Kasumi-1 (cell line): ENCODE results near the gene LILRA6.
"Not testable (repeated sequence)": the region's sequence is repeated elsewhere in the genome, so short reads cannot be mapped to it uniquely, and the experiment has no call there.

Experiments
- DNase-seq, 2 experiments: peaks; one replicate each; lab custom pipeline; 2025; lab: John Stamatoyannopoulos, UW

The LILRA6 gene

GRCh38 chr19:54242646-54243045 lies at the start of gene LILRA6:
LILRA6 (minus strand) TSS chr19:54242790.
- DNase-seq, result not testable (repeated sequence)

DNA sequence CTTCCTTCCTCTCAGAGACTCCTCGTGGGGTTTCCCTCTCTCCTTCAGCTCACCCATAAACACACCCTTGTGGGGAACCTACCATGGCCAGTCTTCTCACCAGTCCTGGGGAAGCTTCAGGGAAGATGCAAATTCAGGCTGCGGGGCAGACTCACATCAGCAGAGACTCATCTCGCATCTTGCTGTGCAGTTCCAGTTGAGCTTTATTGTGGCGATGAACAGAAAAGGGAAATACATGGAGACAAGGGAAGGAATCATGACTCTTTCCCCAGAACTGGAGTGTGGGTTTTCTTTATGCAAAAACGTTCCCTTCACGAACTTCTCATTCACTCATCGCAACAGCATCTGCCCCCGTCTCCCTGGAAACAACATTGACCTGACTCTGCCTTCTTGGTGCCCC lies 46.6 kb upstream of the LILRA6 start:
- not testable (repeated sequence) for DNase-seq

GRCh38 chr19:54287456-54287855 lies 44.9 kb upstream of the LILRA6 start:
- no peak for DNase-seq

DNA sequence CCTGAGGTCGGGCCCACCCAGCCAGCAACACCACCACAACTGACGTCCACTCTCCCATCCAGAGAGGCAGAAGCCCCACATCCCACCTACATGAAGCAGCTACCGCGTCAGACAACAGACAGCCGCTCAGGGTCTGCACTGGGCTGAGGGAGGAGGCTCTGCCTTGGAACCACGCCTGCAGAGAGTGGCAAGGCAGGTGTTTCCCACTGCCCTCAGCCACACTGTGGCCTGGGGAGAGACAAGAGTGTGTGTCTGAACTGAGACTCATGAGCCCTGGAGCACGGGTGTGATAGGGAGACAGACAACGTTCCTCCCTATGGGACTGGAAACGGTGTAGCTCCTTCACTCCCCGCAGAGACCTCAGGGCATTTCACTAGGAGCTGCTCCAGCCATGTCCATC lies 43.7 kb upstream of the LILRA6 start:
- not testable (repeated sequence) for DNase-seq

DNA sequence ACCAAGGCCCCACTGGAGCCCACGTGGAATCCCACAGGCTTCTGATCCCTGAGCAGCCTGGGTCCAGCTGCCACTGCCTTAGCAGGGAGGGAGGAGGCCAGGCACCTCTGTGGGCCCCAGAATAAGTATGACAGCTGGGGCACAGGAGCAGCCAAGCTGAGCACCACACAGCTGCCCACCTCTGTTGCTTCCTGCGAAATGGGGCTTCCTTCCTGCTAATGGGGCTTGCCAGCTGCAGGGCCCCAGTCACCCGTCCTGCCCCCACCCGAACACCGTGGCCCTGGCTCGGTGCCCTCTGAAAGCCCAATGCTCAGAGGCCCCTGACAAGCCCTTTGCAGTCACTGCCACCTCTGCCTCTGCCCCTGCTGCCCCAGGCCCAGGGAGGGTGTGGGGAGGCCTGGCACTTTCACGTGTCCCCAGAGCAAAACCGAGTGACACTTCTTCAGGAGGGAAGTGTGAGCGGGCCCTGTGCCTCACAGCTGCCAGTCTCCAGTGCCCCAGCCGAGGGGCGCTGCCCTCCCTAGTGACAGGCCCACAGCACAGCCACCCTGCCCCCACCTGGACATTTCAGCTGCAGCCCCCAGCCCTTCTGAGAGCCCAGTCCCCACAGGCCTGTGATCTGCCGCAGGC lies 43.0 kb upstream of the LILRA6 start:
- not testable (repeated sequence) for DNase-seq

GRCh38 chr19:54282686-54283470 lies 40.3 kb upstream of the LILRA6 start:
- DNase-seq, result peak; percentile 15 to 23

DNA sequence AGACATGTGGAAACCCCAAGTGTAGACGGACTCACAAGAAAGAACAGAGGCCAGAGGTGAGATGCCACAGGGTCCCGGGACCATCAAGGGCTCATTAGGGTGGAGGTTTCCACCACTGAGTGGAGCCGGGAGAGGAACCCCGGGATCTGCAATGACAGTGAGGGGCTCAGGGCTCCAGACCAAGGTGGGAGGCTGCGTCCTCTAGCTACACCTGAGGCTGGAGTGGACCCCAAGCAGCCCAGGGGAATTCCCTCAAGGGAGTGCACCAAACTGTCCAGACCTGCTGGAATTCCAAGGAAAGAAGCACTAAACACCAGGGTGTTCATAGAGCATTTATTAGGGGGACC lies 39.1 kb upstream of the LILRA6 start:
- not testable (repeated sequence) for DNase-seq

DNA sequence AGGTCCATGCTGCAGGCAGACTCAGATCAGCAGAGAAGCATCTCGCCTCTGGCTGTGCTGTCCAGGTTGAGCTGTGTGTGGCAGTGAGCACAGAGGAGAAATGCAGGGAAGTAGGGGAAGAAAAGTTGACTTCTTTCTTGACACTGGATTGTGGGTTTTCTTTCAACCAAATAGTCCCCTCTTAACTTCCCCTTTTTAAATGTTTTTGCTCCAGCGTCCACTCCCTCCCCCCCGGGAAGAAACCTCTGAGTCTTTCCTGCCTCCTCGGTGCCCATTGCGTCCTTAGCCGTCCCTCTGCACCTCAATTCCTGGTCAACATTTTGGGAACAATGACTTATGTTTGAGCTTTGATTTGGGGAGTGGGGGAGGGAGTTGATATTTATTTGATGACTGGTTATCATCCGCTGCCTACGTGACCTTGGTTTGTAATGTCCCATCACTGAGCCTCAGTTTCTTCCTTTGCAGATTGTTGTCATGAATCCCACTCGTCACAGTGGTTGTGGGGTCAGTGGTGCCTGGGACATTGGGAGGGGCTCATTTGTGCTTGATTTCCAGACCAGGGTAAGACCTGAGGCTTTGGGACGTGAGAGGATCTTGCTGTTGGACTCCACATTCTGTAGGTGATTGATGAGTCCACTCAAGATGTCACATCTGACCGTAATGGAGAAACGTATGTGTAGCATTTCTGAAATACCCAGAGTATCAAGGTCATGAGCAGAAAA lies 38.6 kb upstream of the LILRA6 start, which contains the start of gene LILRB2:
Gene LILRB2, minus strand, starts transcription at position 104 of the 722 bp plus-strand sequence. CDS start 614 bp downstream, outside the sequence.
- peak; percentile 74 to 76 for DNase-seq

DNA sequence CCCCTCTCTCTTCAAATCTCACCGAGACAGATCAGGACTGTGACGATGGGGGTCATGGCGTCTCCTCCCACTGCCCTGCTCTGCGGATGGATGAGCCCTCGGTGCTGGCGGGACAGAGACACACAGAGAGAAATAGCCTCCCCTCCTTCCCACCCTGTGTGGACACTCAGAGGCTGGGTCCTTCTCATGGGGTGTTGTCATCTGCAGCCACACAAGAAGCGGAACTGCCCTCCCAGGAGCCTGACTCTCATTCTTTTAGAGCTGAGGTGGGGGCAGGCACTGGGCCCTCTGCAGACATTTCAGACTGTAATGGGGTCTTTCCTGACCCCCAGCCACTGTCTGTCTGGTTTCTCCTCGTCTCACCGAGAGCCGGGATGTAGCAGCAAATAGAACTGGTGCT lies 37.9 kb upstream of the LILRA6 start:
- not testable (repeated sequence) for DNase-seq

GRCh38 chr19:54280025-54280424 lies 37.4 kb upstream of the LILRA6 start:
- DNase-seq, result not testable (repeated sequence)

GRCh38 chr19:54279406-54279962 lies 36.9 kb upstream of the LILRA6 start:
- no peak for DNase-seq

DNA sequence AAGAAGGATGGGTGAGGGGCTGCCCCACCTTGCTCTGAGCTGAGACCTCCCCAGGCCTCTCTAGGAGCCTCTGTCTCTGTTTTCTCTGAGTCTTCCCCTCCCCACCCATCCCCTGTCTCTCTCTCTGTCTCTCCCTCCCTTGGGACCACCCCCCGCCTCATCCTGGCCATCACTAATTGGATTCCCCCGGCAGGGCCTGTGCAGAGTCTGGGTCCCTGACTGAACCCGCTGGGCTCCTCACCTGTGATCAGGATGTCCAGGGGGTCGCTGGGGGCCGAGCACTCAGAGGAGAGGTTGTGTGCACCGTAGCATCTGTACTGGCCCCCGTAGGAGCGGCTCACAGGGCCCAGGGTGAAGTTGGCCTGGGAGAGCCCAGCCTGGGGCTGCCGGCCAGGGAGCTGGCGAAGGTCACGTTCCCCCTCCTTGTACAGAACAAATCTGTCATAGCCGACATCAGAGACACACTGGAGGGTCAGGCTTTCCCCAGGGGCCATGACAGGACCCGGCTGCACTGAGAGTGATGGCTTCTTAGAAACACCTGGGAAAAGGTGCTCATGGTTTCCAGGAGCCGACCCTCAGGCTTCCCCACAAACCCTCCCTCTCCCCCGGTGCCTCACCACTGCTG lies 36.1 kb upstream of the LILRA6 start:
- DNase-seq, result not testable (repeated sequence)

DNA sequence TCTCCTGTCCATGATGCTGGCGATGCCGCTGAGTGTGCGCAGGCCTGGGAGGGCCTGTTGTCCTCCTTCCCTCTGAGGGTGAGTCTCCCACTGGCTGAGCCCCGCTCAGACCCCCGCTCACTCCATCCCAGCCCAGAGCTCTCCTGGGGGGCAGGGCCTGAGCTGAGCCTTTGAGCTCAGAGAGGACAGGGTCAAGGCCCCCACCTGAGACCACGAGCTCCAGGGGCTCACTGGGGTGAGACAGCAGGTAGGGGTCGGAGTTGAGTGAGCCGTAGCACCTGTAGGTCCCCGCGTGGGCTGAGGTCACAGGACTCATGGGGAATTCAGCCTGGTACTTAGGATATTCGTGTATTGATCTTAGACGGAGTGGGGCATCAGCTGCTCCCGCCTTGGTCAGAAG lies 35.5 kb upstream of the LILRA6 start:
- not testable (repeated sequence) for DNase-seq

DNA sequence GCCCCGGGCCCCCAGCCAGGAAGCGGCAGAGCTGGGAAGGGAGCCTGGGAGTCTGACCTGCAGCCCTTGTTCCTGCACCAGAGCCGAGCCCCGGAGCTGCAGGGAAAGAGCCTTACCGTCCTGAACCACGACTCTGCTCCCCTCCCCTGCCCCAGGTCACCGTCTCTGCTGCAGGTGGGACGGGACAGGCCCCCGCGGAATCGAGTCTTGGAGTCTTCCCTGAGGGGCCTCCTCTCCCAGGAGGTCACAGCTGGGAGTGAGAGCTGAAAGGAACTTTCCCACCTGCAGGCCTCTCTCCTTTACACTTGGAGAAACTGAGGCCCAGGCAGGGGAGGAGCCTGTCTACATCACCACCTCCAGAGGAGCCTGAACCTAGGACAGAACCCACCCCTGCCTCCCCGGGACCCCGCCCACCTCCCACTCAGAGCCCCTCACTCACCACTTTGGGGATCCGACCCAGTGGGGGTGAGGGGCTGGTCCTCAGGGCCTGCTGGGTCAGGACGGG lies 34.6 kb upstream of the LILRA6 start:
- DNase-seq, result not testable (repeated sequence)

DNA sequence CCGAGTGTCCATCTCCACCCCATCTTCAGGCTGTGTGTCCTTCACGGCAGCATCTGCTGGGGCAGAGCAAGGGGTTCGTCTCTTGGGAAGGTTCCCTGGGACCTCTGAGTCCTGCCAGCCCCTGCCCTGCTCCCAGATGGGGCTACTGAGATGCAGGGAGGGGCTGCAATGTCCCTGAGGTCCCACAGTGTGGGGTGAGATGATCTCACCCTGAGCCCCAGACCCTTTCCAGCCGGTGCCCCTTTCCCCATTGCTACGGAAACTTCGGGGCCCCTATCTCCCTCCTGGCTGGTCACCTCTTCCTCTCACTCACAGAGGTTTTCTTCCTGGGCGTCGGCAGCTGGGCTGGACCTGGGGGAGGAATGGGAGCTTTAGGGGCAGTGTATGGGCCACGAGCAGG lies 33.4 kb upstream of the LILRA6 start:
- DNase-seq, result no peak

DNA sequence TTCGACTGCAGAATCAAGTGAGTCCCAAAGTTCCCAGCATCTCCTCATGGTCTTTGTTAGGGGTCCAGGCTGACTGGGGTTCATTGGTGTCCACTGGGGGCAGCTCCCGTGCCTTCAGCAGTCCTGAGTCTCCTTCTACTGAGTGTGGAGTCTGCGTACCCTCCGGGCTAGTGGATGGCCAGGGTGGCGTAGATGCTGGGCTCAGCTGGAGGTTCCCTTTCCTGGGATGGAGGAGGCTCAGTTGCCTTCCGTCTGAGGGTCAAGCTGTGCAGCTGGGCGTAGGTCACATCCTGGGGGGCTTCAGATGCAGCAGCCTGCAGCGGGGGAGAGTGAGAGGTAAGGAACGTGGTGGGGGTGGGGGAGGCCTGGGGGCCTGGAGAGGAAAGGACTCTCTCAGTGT lies 31.9 kb upstream of the LILRA6 start:
- DNase-seq, result not testable (repeated sequence)

DNA sequence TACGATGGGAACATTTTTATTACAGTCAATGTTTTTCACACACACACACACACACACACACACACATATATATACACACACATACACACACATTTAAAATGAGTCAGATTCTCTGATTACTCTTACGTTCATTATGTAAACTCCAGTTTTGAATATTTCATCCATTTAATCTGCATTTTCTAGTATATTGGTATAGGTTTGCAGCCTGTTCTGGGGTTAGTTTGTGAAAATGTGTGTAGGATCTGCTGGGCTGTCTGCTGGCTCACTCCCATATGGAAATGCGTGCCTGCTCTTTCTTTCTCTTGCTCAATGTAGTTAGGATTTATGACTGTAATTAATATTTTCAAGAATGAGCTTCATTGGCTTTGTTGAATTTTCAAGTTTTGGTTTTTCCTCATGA lies 31.2 kb upstream of the LILRA6 start:
- DNase-seq, result no peak

DNA sequence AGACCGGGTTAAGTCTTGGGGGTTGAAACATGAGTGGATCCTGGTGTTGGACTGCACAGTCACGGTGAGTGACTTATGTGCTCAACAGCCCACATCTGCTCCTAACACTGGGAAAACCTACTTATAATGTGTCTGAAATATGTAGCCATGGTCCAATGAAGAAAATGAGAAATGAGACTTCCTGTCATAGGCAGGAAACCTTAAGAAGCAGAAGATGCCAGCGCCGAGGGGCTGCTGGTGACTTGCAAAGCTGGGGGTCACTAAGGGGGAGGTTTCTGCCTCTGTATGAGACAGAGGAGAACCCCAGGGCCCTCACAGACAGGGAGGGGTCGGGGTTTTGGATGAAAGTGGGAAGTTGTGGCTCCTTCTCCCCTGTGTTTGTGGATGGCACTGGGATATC lies 29.6 kb upstream of the LILRA6 start:
- not testable (repeated sequence) for DNase-seq

DNA sequence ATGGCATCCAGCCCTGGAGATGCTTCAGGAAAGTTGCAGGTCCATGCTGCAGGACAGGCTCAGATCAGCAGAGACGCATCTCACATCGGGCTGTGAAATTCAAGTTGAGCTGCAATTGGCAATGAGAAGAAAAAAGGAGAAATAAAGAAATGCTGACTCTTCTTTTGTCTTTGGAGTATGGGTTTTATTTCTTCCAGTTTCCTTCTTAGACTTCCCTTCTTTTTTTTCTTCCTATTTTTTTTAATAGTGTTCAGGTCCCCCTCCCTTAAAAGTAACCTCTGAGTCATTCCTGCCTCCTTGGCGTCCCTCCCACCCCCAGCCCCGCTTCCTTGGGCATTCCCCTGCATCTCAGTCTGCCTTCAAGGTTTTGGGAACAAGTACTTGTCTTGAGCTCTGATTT lies 29.0 kb upstream of the LILRA6 start:
- not testable (repeated sequence) for DNase-seq

DNA sequence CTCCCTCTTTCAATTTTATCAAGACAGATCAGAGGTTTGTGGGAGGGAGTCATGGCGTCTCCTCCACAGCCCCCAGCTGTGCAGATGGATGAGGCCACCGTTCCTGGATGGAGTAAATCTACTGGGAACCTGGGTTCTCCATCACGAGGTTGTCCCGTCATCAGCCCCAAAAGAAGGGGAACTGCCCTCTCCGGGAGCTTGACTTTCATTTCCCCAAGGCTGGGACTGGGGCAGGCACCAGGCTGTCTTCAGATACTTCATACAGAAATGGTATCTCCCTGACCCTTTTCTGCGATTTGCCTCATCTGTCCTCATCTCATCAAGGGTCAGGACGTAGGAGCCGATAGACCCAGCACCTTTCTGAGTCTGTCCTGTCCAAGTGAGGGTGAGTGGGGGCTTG lies 28.5 kb upstream of the LILRA6 start:
- DNase-seq, result no peak

DNA sequence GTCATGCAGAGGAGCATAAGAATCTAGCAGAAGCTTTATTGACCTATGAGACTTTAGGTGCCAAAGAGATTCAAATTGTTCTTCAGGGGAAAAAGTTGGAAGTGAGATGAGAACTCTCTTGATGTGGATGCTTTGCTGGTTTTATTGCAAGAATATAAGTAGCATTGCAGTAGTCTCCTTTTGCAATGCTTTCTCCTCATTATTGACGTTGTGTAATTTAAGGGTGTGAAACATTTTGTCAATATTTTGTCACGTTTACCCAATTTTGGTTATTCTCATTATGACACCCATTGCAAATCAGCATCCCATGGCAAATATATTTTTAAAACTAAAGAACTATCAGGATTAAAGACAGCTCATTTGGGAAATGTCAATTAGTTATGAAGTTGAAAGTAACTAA lies 26.3 kb upstream of the LILRA6 start:
- no peak for DNase-seq

GRCh38 chr19:54266133-54266532 lies 23.5 kb upstream of the LILRA6 start:
- peak; percentile 71 to 72 for DNase-seq
